Activated CD8-positive, alpha-beta memory T cell treated with anti-CD3 and anti-CD28 coated beads for 36 hours (primary cell): Measurements from ENCODE around the gene CYP2C18. TPM values are rescaled to one million over a fixed set of nuclear protein-coding genes. Genes with fewer than 3 reads are reported as not detected.
"Not testable (repeated sequence)": the region's sequence is repeated elsewhere in the genome, so short reads cannot be mapped to it uniquely, and the experiment has no call there.

Experiments
- CTCF ChIA-PET: fragments of 350-600 bp; sonication (Branson Sonifier 250); formaldehyde crosslinking; loops from one replicate; lab custom pipeline; 2021; ENCODE audit warnings: antibody characterized with exemption; lab: Charles Lee
- POLR2A ChIA-PET: fragments of 350-600 bp; sonication (Branson Sonifier 250); formaldehyde crosslinking; loops from one replicate; lab custom pipeline; 2021; ENCODE audit warnings: antibody characterized with exemption; lab: Charles Lee
- total RNA-seq, 2 experiments: library from RNA; stranded (reverse); gene quantifications; one replicate each; pipeline ENCODE4 v1.2.3, GENCODE V29; 2021

The CYP2C18 gene
- total RNA-seq, 2 experiments from 2014 or later = not detected

- ChIA-PET POLR2A (no interaction called here), CTCF (no interaction called here)
Observed at GRCh38 chr10:94735197-94735596, 51.7 kb downstream of the CYP2C18 start.

- POLR2A ChIA-PET = no interaction called here
- CTCF ChIA-PET = no interaction called here
Observed at GRCh38 chr10:94738588-94738987, 55.1 kb downstream of the CYP2C18 start.

GRCh38 chr10:94747137-94747536, 63.6 kb downstream of the CYP2C18 start:
- CTCF ChIA-PET = no interaction called here
- POLR2A ChIA-PET = no interaction called here

GRCh38 chr10:94747838-94748237, 64.3 kb downstream of the CYP2C18 start:
- POLR2A ChIA-PET = no interaction called here
- CTCF ChIA-PET = no interaction called here

- CTCF ChIA-PET = no interaction called here
- POLR2A ChIA-PET = no interaction called here
Observed at GRCh38 chr10:94757916-94758315, 74.4 kb downstream of the CYP2C18 start.

- ChIA-PET CTCF (no interaction called here), POLR2A (no interaction called here)
Observed at GRCh38 chr10:94760586-94761178, 77.2 kb downstream of the CYP2C18 start.

GRCh38 chr10:94762393-94762792, 78.9 kb downstream of the CYP2C18 start, which contains the start of gene CYP2C19:
CYP2C19 (plus strand) TSS chr10:94762681; CDS start chr10:94762706, 25 bp downstream.
- ChIA-PET POLR2A (no interaction called here), CTCF (no interaction called here)

- POLR2A ChIA-PET, CTCF ChIA-PET: not testable (repeated sequence)
Observed at GRCh38 chr10:94775425-94775824, 91.9 kb downstream of the CYP2C18 start.

- ChIA-PET POLR2A (no interaction called here), CTCF (no interaction called here)
Observed at GRCh38 chr10:94777886-94778458, 94.4 kb downstream of the CYP2C18 start.

- ChIA-PET CTCF (no interaction called here), POLR2A (no interaction called here)
Observed at GRCh38 chr10:94780844-94781243, 97.3 kb downstream of the CYP2C18 start.

GRCh38 chr10:94784256-94784655, 100.7 kb downstream of the CYP2C18 start:
- ChIA-PET CTCF (no interaction called here), POLR2A (no interaction called here)

- ChIA-PET CTCF (no interaction called here), POLR2A (no interaction called here)
Observed at GRCh38 chr10:94785211-94785610, 101.7 kb downstream of the CYP2C18 start.

Other genes with a start within 250 kb of the CYP2C18 start
- gene HELLS, start 137.9 kb upstream of the CYP2C18 start, total RNA-seq = 100 to 1,000 TPM; 151 to 152 TPM
- not detected for gene CYP2C19, start 79.0 kb downstream of the CYP2C18 start, total RNA-seq